IMR-90 (cell line): Measurements from ENCODE around the gene PRSS50. TPM values are rescaled to one million over a fixed set of nuclear protein-coding genes. Genes with fewer than 3 reads are reported as not detected.

Experiments
- ATAC-seq: fragments of 200-7000 bp; cut with Tn5 transposase; 2 replicates; pipeline ENCODE4 v1.9.1; 2020; ENCODE audit warnings: low read depth, mild to moderate bottlenecking, moderate library complexity
- BruUV-seq: library from RNA; stranded (reverse); fragments of 400-500 nt; replicated peaks from 2 replicates; lab custom pipeline; 2021; lab: Mats Ljungman, UMichigan
- CTCF ChIA-PET: fragments of 300-600 bp; formaldehyde crosslinking; extraction: SDS; loops from one replicate; lab custom pipeline; 2021; ENCODE audit warnings: antibody characterized with exemption; lab: Yijun Ruan, JAX
- POLR2A ChIA-PET: fragments of 300-600 bp; sonication (Branson Sonifier 250); formaldehyde crosslinking; loops from one replicate; lab custom pipeline; 2022; ENCODE audit warnings: antibody characterized with exemption; ENCODE audit not compliant: unreplicated experiment; lab: Charles Lee
- DNase-seq: peaks from one replicate; pipeline ENCODE4 v3.0.0; 2013
- H2AFZ ChIP-seq: replicated peaks from 2 replicates; pipeline ENCODE3; 2013; ENCODE audit warnings: low read length, mild to moderate bottlenecking; ENCODE audit not compliant: poor library complexity
- H2AK5ac ChIP-seq: 2 replicates; pipeline ENCODE4 v1.6.1; 2013; ENCODE audit warnings: low read depth, low read length, inconsistent platforms
- H2AK9ac ChIP-seq: replicated peaks from 2 replicates; pipeline ENCODE3; 2013; ENCODE audit warnings: mild to moderate bottlenecking, low read depth, low read length, moderate library complexity; ENCODE audit not compliant: poor library complexity
- H2BK120ac ChIP-seq: 2 replicates; pipeline ENCODE4 v1.6.1; 2013; ENCODE audit warnings: low read depth, low read length, inconsistent platforms
- H2BK15ac ChIP-seq: 3 replicates; pipeline ENCODE4 v1.6.1; 2013; ENCODE audit warnings: low read depth, low read length, inconsistent platforms
- H2BK20ac ChIP-seq: 2 replicates; pipeline ENCODE4 v1.6.1; 2013; ENCODE audit warnings: low read depth, mild to moderate bottlenecking, inconsistent platforms, low read length, moderate library complexity
- H2BK5ac ChIP-seq: 2 replicates; pipeline ENCODE4 v1.6.1; 2013; ENCODE audit warnings: mild to moderate bottlenecking, low read depth, low read length, inconsistent platforms; ENCODE audit not compliant: poor library complexity, severe bottlenecking
- H3K14ac ChIP-seq: replicated peaks from 2 replicates; pipeline ENCODE4 v1.6.1; 2013; ENCODE audit warnings: low read depth, low read length, inconsistent platforms
- H3K18ac ChIP-seq: 2 replicates; pipeline ENCODE4 v1.6.1; 2013; ENCODE audit warnings: low read depth, low read length, control low read depth
- H3K23ac ChIP-seq: 2 replicates; pipeline ENCODE4 v1.6.1; 2013; ENCODE audit warnings: low read depth, low read length, inconsistent platforms
- H3K27ac ChIP-seq: 2 replicates; pipeline ENCODE4 v1.5.1; 2013; ENCODE audit warnings: mild to moderate bottlenecking, control low read depth, low read length; ENCODE audit not compliant: insufficient read depth
- H3K27me3 ChIP-seq: 2 replicates; pipeline ENCODE4 v1.6.1; 2013; ENCODE audit warnings: low read length; ENCODE audit not compliant: control insufficient read depth, insufficient read depth
- H3K36me3 ChIP-seq: 2 replicates; pipeline ENCODE4 v1.6.1; 2013; ENCODE audit warnings: low read length, mixed read lengths; ENCODE audit not compliant: control insufficient read depth, insufficient read depth
- H3K4ac ChIP-seq: 2 replicates; pipeline ENCODE4 v1.6.1; 2013; ENCODE audit warnings: low read depth, low read length, inconsistent platforms
- H3K4me1 ChIP-seq: 2 replicates; pipeline ENCODE4 v1.6.1; 2013; ENCODE audit warnings: low read length, mixed read lengths; ENCODE audit not compliant: control insufficient read depth, insufficient read depth
- H3K4me2 ChIP-seq: 2 replicates; pipeline ENCODE4 v1.6.1; 2013; ENCODE audit warnings: low read depth, mild to moderate bottlenecking, control low read depth, low read length, moderate library complexity
- H3K4me3 ChIP-seq: 2 replicates; pipeline ENCODE4 v1.5.1; 2013; ENCODE audit warnings: low read depth, mild to moderate bottlenecking, control low read depth, low read length, moderate library complexity; ENCODE audit not compliant: insufficient read depth
- H3K56ac ChIP-seq: 2 replicates; pipeline ENCODE4 v1.6.1; 2013; ENCODE audit warnings: low read length, inconsistent platforms; ENCODE audit not compliant: insufficient read depth; ENCODE audit errors: extremely low read depth
- H3K79me1 ChIP-seq, 2 experiments: 2 replicates each; pipeline ENCODE4 v1.6.1; 2013; ENCODE audit warnings: low read length in 2 of 2, inconsistent platforms in 1 of 2, low read depth in 1 of 2
- H3K9ac ChIP-seq: 2 replicates; pipeline ENCODE4 v1.6.1; 2013; ENCODE audit warnings: low read depth, low read length, control low read depth
- H3K9me1 ChIP-seq: 2 replicates; pipeline ENCODE4 v1.6.1; 2013; ENCODE audit warnings: low read length, inconsistent platforms; ENCODE audit not compliant: insufficient read depth
- H3K9me3 ChIP-seq: 2 replicates; pipeline ENCODE4 v1.6.1; 2013; ENCODE audit warnings: low read length; ENCODE audit not compliant: control insufficient read depth, insufficient read depth
- H4K20me1 ChIP-seq: 2 replicates; pipeline ENCODE4 v1.6.1; 2013; ENCODE audit warnings: low read length, inconsistent platforms; ENCODE audit not compliant: insufficient read depth
- H4K5ac ChIP-seq: 2 replicates; pipeline ENCODE4 v1.6.1; 2013; ENCODE audit warnings: mild to moderate bottlenecking, low read depth, low read length, control low read depth
- H4K8ac ChIP-seq, 2 experiments: 2 replicates each; pipeline ENCODE4 v1.6.1; 2013; ENCODE audit warnings: low read depth in 2 of 2, low read length in 2 of 2, control low read depth in 1 of 2, inconsistent platforms in 1 of 2
- H4K91ac ChIP-seq: 2 replicates; pipeline ENCODE4 v1.6.1; 2013; ENCODE audit warnings: low read depth, low read length, inconsistent platforms; ENCODE audit not compliant: insufficient read depth
- BHLHE40 ChIP-seq: fragments of 150-350 bp; IDR thresholded peaks from 2 replicates; pipeline ENCODE4 v1.6.1; 2016; ENCODE audit warnings: mild to moderate bottlenecking, low read depth, low read length
- CEBPB ChIP-seq: IDR thresholded peaks from 2 replicates; pipeline ENCODE4 v1.6.1; 2012; ENCODE audit warnings: low read depth, low read length, improper control_type of control experiment
- CHD1 ChIP-seq: IDR thresholded peaks from 2 replicates; pipeline ENCODE4 v1.6.1; 2012; ENCODE audit warnings: low read depth, low read length, improper control_type of control experiment
- FOS ChIP-seq: fragments of 150-350 bp; IDR thresholded peaks from 2 replicates; pipeline ENCODE4 v1.6.1; 2016; ENCODE audit warnings: low read depth, low read length
- MAFK ChIP-seq: IDR thresholded peaks from 2 replicates; pipeline ENCODE4 v1.6.1; 2012; ENCODE audit warnings: low read depth, low read length, improper control_type of control experiment
- MAZ ChIP-seq: IDR thresholded peaks from 2 replicates; pipeline ENCODE4 v1.6.1; 2012; ENCODE audit warnings: low read depth, mild to moderate bottlenecking, low read length, improper control_type of control experiment, moderate library complexity, borderline replicate concordance
- MXI1 ChIP-seq: IDR thresholded peaks from 2 replicates; pipeline ENCODE4 v1.6.1; 2012; ENCODE audit warnings: low read depth, mild to moderate bottlenecking, low read length, moderate library complexity, borderline replicate concordance
- NFE2L2 ChIP-seq: fragments of 150-350 bp; IDR thresholded peaks from 2 replicates; pipeline ENCODE4 v1.6.1; 2016; ENCODE audit warnings: low read depth, mild to moderate bottlenecking, low read length
- POLR2A ChIP-seq: IDR thresholded peaks from 2 replicates; pipeline ENCODE4 v1.6.1; 2012; ENCODE audit warnings: mild to moderate bottlenecking, low read depth, low read length
- RAD21 ChIP-seq: IDR thresholded peaks from 2 replicates; pipeline ENCODE4 v1.6.1; 2012; ENCODE audit warnings: low read length, improper control_type of control experiment
- RCOR1 ChIP-seq: IDR thresholded peaks from 2 replicates; pipeline ENCODE4 v1.6.1; 2012; ENCODE audit warnings: mild to moderate bottlenecking, low read length, improper control_type of control experiment; ENCODE audit not compliant: insufficient replicate concordance
- RFX5 ChIP-seq: IDR thresholded peaks from 2 replicates; pipeline ENCODE4 v1.8.0; 2012; ENCODE audit warnings: low read depth, mild to moderate bottlenecking, low read length, moderate library complexity
- SMC3 ChIP-seq: fragments of 150-350 bp; IDR thresholded peaks from 2 replicates; pipeline ENCODE4 v1.6.1; 2016; ENCODE audit warnings: low read depth, mild to moderate bottlenecking, antibody characterized with exemption, low read length, moderate library complexity
- USF2 ChIP-seq: fragments of 150-350 bp; IDR thresholded peaks from 2 replicates; pipeline ENCODE4 v1.6.1; 2017; ENCODE audit warnings: mild to moderate bottlenecking, antibody characterized with exemption, low read length, low read depth
- WGBS, 2 experiments: methylation state at CpG; one replicate each; pipeline versions ENCODE4 v1.1.5 to v1.1.7; 2013; ENCODE audit warnings: missing lambda C conversion rate in 2 of 2; ENCODE audit not compliant: insufficient read length in 1 of 2; ENCODE audit errors: extremely low coverage in 2 of 2; 5-methylcytosine and 5-hydroxymethylcytosine counted together
- dilution Hi-C: fragments of 300-500 bp; cut with HindIII; formaldehyde crosslinking; loops from one replicate; pipeline ENCODE4 v1.14.3; 2018; ENCODE audit warnings: low sequenced_read_pairs; ENCODE audit not compliant: unreplicated experiment
- in situ Hi-C: fragments of 300-500 bp; cut with MboI; formaldehyde crosslinking; loops from 3 replicates; pipeline ENCODE4 v1.14.3; 2019; ENCODE audit warnings: low sequenced_read_pairs, inconsistent platforms, mixed read lengths
- intact Hi-C: fragments of 100-400 bp; cut with micrococcal nuclease; formaldehyde crosslinking; loops from 2 replicates; pipeline ENCODE4 v1.10.0; 2022
- polyA plus RNA-seq, 3 experiments: library from polyadenylated mRNA; depleted of rRNA; stranded (reverse); fragments of >200 nt; gene quantifications; 2 replicates each; pipeline ENCODE4 v1.2.3, GENCODE V29; 2012; ENCODE audit warnings: low replicate concordance in 1 of 3
- total RNA-seq: library from RNA; depleted of rRNA; stranded (reverse); fragments of >200 nt; gene quantifications from 2 replicates; pipeline ENCODE4 v1.2.3, GENCODE V29; 2012
- TF ChIP-seq, protein P1 (sequence below): conservative IDR thresholded peaks from 2 replicates; pipeline ENCODE4 v1.5.1; 2012; ENCODE audit warnings: mild to moderate bottlenecking, low read depth, low read length, improper control_type of control experiment
- TF ChIP-seq, protein P2 (sequence below): fragments of 150-350 bp; IDR thresholded peaks from 2 replicates; pipeline ENCODE4 v1.6.1; 2016; ENCODE audit warnings: low read depth, mild to moderate bottlenecking, low read length, moderate library complexity, borderline replicate concordance

The PRSS50 gene
- total and polyA plus RNA-seq, 2 of the 4 experiments (the other 2 are of a cell fraction), result not detected

DNA sequence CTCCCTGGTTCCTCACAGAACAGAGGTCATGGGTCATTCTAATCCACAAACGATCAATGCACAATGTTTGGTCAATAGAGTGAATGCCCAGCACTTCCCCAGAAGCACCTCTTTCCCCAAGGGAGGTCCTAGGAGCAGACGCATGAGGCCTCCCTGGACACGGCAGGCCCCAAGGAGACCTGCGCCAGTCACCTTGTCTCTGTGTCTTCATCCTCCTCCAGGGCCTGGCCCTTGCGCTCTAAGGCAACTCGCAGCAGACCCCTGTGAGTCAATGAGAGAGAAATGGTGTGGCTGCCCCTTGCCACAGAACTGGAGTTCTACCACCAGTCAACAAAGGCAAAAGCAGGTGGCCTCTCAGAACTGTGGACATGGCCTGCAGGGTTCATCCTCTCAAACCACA, 42.2 kb downstream of the PRSS50 start:
- Histone ChIP-seq H4K91ac (no peak overlapping the region), H2AFZ (no peak overlapping the region), H3K9me3 (no peaks in the 10 kb centered on the region), H4K20me1 (no peaks in the 10 kb centered on the region), H4K5ac (no peak overlapping the region), H2AK5ac (no peak overlapping the region), H3K4ac (no peak overlapping the region), H2BK120ac (no peak overlapping the region), H3K36me3 (peaks cover 5% of the 10 kb centered on the region; the same call in 1 of the 2 replicates), H3K23ac (no peak overlapping the region), H3K27ac (no peak overlapping the region), H3K9me1 (peaks cover 5% of the 10 kb centered on the region; the same call in 1 of the 2 replicates), H4K8ac (no peak overlapping the region), H3K27me3 (no peaks in the 10 kb centered on the region), H3K79me1 (no peaks in the 10 kb centered on the region), H3K4me1 (peaks cover 2% of the 10 kb centered on the region; the same call in 1 of the 2 replicates), H2AK9ac (no peak overlapping the region), H2BK15ac (no peak overlapping the region), H3K18ac (no peak overlapping the region), H3K4me3 (no peak overlapping the region), H3K4me2 (no peak overlapping the region), H3K9ac (no peak overlapping the region), H2BK5ac (no peak overlapping the region), H2BK20ac (no peak overlapping the region), H3K56ac (no peak overlapping the region), H3K14ac (no peak overlapping the region)
- in situ Hi-C loops, result no loop called here
- CTCF ChIA-PET, result no interaction called here
- WGBS, 2 experiments, result 86% methylated on average over 4 of the region's 6 CpGs; no CpG with 5 or more reads in 1 of the 2 experiments
- DNase-seq, result no peak
- intact Hi-C loops, result no loop called here
- POLR2A ChIA-PET, result no interaction called here
- dilution Hi-C loops, result no loop called here
- TF ChIP-seq RFX5, result no peak
- no peak for TF ChIP-seq USF2
- TF ChIP-seq, protein P1, sequence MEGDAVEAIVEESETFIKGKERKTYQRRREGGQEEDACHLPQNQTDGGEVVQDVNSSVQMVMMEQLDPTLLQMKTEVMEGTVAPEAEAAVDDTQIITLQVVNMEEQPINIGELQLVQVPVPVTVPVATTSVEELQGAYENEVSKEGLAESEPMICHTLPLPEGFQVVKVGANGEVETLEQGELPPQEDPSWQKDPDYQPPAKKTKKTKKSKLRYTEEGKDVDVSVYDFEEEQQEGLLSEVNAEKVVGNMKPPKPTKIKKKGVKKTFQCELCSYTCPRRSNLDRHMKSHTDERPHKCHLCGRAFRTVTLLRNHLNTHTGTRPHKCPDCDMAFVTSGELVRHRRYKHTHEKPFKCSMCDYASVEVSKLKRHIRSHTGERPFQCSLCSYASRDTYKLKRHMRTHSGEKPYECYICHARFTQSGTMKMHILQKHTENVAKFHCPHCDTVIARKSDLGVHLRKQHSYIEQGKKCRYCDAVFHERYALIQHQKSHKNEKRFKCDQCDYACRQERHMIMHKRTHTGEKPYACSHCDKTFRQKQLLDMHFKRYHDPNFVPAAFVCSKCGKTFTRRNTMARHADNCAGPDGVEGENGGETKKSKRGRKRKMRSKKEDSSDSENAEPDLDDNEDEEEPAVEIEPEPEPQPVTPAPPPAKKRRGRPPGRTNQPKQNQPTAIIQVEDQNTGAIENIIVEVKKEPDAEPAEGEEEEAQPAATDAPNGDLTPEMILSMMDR, result no peak
- no peak for TF ChIP-seq BHLHE40
- TF ChIP-seq CHD1, result no peak
- no peak for TF ChIP-seq NFE2L2
- no peak for TF ChIP-seq POLR2A
- no peak for TF ChIP-seq CEBPB
- TF ChIP-seq RCOR1, result no peak
- TF ChIP-seq, protein P2, sequence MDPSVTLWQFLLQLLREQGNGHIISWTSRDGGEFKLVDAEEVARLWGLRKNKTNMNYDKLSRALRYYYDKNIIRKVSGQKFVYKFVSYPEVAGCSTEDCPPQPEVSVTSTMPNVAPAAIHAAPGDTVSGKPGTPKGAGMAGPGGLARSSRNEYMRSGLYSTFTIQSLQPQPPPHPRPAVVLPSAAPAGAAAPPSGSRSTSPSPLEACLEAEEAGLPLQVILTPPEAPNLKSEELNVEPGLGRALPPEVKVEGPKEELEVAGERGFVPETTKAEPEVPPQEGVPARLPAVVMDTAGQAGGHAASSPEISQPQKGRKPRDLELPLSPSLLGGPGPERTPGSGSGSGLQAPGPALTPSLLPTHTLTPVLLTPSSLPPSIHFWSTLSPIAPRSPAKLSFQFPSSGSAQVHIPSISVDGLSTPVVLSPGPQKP, result no peak
- TF ChIP-seq FOS, result no peak
- TF ChIP-seq MAFK, result no peak
- TF ChIP-seq MXI1, result no peak
- no peak for TF ChIP-seq RAD21
- no peak for TF ChIP-seq MAZ
- TF ChIP-seq SMC3, result no peak
- no TSS peak for BruUV-seq
- ATAC-seq, result no peak
